Measurements from ENCODE around the gene FRMD8. TPM values are rescaled to one million over a fixed set of nuclear protein-coding genes. Genes with fewer than 3 reads are reported as not detected.

Gene FRMD8
- total and polyA plus RNA-seq, 2 experiments from 2014 or later, result 25.4 to 106 TPM

GRCh38 chr11:65414776-65415498 is 28.5 kb downstream of the FRMD8 start:
- Histone ChIP-seq H3K36me3 (ENCODE audit: low read depth) (peaks cover 4% of the 10 kb centered on the region; the same call in 1 of the 2 replicates), H2AFZ (no peak overlapping the region), H3K79me2 (ENCODE audit: insufficient read depth) (peaks cover 71% of the 10 kb centered on the region), H3K27me3 (replicated peaks; ENCODE audit: insufficient read depth) (no peaks in the 10 kb centered on the region), H4K20me1 (ENCODE audit: insufficient read depth) (no peaks in the 10 kb centered on the region), H3K4me1 (ENCODE audit: insufficient read depth) (peaks cover 36% of the 10 kb centered on the region), H3K4me2 (ENCODE audit: unreplicated experiment) (no peak overlapping the region), H3F3A (ENCODE audit: insufficient read depth) (peaks cover 39% of the 10 kb centered on the region), H3K4me3 (no peak overlapping the region), H3K27ac (peak overlapping the region; percentile 100), H3K9ac (peak overlapping the region; percentile 100), H3K9me3 (ENCODE audit: low read depth) (no peaks in the 10 kb centered on the region), H3K9me2 (ENCODE audit: insufficient read depth) (no peaks in the 10 kb centered on the region)
- TF ChIP-seq EZH2phosphoT487 (IDR thresholded peaks at IDR 0.05; ENCODE audit: insufficient read depth, low read depth) (no peak), EZH2 (IDR thresholded peaks at IDR 0.05; ENCODE audit: insufficient read depth, poor library complexity, severe bottlenecking) (no peak)
- in situ Hi-C loops (cut with MboI), result no loop called here
- 34 to 40% methylated on average over 11 of the region's 11 CpGs for WGBS, 2 experiments (ENCODE audit: low coverage in 1 of 2, low lambda C conversion rate in 2 of 2, missing lambda C conversion rate in 2 of 2)
- DNase-seq, result peak; percentile 92

- in situ Hi-C loops (cut with MboI), result no loop called here
- H3K4me3 ChIP-seq, result peak overlapping the region; percentile 64
- DNase-seq, result peak; percentile 17
- peaks cover 76% of the 10 kb centered on the region for H3K79me2 ChIP-seq (ENCODE audit: insufficient read depth)
- peaks cover 46% of the 10 kb centered on the region for H3F3A ChIP-seq (ENCODE audit: insufficient read depth)
- H3K9ac ChIP-seq, result peak overlapping the region; percentile 100
- no peaks in the 10 kb centered on the region for H3K9me2 ChIP-seq (ENCODE audit: insufficient read depth)
- peak overlapping the region; percentile 100 for H3K27ac ChIP-seq
- peak overlapping the region; percentile 72 for H3K4me2 ChIP-seq (ENCODE audit: unreplicated experiment)
- 49 to 51% methylated on average over 11 of the region's 11 CpGs for WGBS, 2 experiments (ENCODE audit: low coverage in 1 of 2, low lambda C conversion rate in 2 of 2, missing lambda C conversion rate in 2 of 2)
- no peaks in the 10 kb centered on the region for H3K9me3 ChIP-seq (ENCODE audit: low read depth)
- TF ChIP-seq EZH2phosphoT487 (IDR thresholded peaks at IDR 0.05; ENCODE audit: insufficient read depth, low read depth) (no peak), EZH2 (IDR thresholded peaks at IDR 0.05; ENCODE audit: insufficient read depth, poor library complexity, severe bottlenecking) (no peak)
- peaks cover 4% of the 10 kb centered on the region; the same call in 1 of the 2 replicates for H3K36me3 ChIP-seq (ENCODE audit: low read depth)
- H2AFZ ChIP-seq, result no peak overlapping the region
- H3K4me1 ChIP-seq (ENCODE audit: insufficient read depth), result peaks cover 44% of the 10 kb centered on the region
- H4K20me1 ChIP-seq (ENCODE audit: insufficient read depth), result no peaks in the 10 kb centered on the region
- no peaks in the 10 kb centered on the region for H3K27me3 ChIP-seq (replicated peaks; ENCODE audit: insufficient read depth)
Measured at GRCh38 chr11:65415499-65416340, 29.3 kb downstream of the FRMD8 start.

DNA sequence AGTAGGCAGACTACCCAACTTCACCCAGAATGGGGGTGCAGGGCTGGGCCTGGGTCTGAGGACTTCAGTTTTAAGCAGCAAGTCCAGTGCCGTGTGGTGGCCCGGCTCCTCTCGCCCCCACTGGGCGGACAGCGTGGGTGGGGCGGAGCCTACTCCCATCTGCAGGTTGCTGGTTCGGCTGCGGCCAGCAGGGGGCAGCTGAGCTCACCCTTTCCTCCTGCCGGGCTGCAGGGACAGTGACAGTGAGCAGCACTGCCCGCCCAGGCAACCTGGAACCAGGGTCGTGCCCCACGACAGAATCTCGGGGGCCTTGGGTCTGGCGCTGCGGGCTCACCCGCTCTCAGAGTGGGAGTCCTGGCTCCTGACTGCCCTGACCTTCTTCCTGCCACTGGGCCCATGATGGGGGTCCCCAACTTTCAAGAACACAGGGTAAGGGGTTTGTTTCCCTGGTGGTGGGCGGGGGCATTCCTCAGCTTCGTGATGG is 29.9 kb downstream of the FRMD8 start:
- no peak overlapping the region for H2AFZ ChIP-seq
- peak overlapping the region; percentile 100 for H3K9ac ChIP-seq
- peak overlapping the region; percentile 64 for H3K4me3 ChIP-seq
- DNase-seq, result peak; percentile 89
- peaks cover 78% of the 10 kb centered on the region for H3K79me2 ChIP-seq (ENCODE audit: insufficient read depth)
- no peak for TF ChIP-seq EZH2 (IDR thresholded peaks at IDR 0.05; ENCODE audit: insufficient read depth, poor library complexity, severe bottlenecking)
- no peak for TF ChIP-seq EZH2phosphoT487 (IDR thresholded peaks at IDR 0.05; ENCODE audit: insufficient read depth, low read depth)
- WGBS, 2 experiments (ENCODE audit: low coverage in 1 of 2, low lambda C conversion rate in 2 of 2, missing lambda C conversion rate in 2 of 2), result 1% methylated on average over 13 to 15 of the region's 18 CpGs
- H3K9me3 ChIP-seq (ENCODE audit: low read depth), result no peaks in the 10 kb centered on the region
- no peaks in the 10 kb centered on the region for H4K20me1 ChIP-seq (ENCODE audit: insufficient read depth)
- H3F3A ChIP-seq (ENCODE audit: insufficient read depth), result peaks cover 48% of the 10 kb centered on the region
- 0 out of 2 replicates have a peak, but pooled peaks cover 4% of the 10 kb centered on the region for H3K36me3 ChIP-seq (ENCODE audit: low read depth)
- peak overlapping the region; percentile 100 for H3K27ac ChIP-seq
- H3K4me2 ChIP-seq (ENCODE audit: unreplicated experiment), result peak overlapping the region; percentile 72
- H3K4me1 ChIP-seq (ENCODE audit: insufficient read depth), result peaks cover 46% of the 10 kb centered on the region
- H3K27me3 ChIP-seq (replicated peaks; ENCODE audit: insufficient read depth), result no peaks in the 10 kb centered on the region
- no peaks in the 10 kb centered on the region for H3K9me2 ChIP-seq (ENCODE audit: insufficient read depth)
- in situ Hi-C loops (cut with MboI), result no loop called here
